Measurements from ENCODE around the gene TYMP.

The TYMP gene

GRCh38 chr22:50502628-50503474 lies 27.0 kb downstream of the TYMP start:
- H3K9me3 Mint-ChIP-seq, result no peaks in the 10 kb centered on the region
- H3K27ac Mint-ChIP-seq, result no peak overlapping the region
- no peak for DNase-seq
- H3K4me3 Mint-ChIP-seq, result no peak overlapping the region
- H3K36me3 Mint-ChIP-seq (ENCODE audit: low read depth), result peaks cover 32% of the 10 kb centered on the region
- H3K4me1 Mint-ChIP-seq (ENCODE audit: low read depth), result peaks cover 7% of the 10 kb centered on the region
- no peaks in the 10 kb centered on the region for H3K27me3 Mint-ChIP-seq

- Mint-ChIP-seq H3K4me1 (ENCODE audit: low read depth) (peaks cover 7% of the 10 kb centered on the region), H3K27me3 (no peaks in the 10 kb centered on the region), H3K9me3 (no peaks in the 10 kb centered on the region), H3K4me3 (no peak overlapping the region), H3K27ac (no peak overlapping the region), H3K36me3 (ENCODE audit: low read depth) (peaks cover 28% of the 10 kb centered on the region)
- no peak for DNase-seq
These were observed 27.7 kb downstream of the TYMP start for GRCh38 chr22:50502096-50502495.

GRCh38 chr22:50500452-50500851 lies 29.4 kb downstream of the TYMP start:
- no peak for DNase-seq
- Mint-ChIP-seq H3K36me3 (ENCODE audit: low read depth) (peaks cover 19% of the 10 kb centered on the region), H3K27ac (no peak overlapping the region), H3K9me3 (no peaks in the 10 kb centered on the region), H3K4me3 (no peak overlapping the region), H3K27me3 (no peaks in the 10 kb centered on the region), H3K4me1 (ENCODE audit: low read depth) (peaks cover 4% of the 10 kb centered on the region)

- Mint-ChIP-seq H3K4me3 (no peak overlapping the region), H3K36me3 (ENCODE audit: low read depth) (peaks cover 13% of the 10 kb centered on the region), H3K4me1 (ENCODE audit: low read depth) (peaks cover 4% of the 10 kb centered on the region), H3K9me3 (no peaks in the 10 kb centered on the region), H3K27me3 (no peaks in the 10 kb centered on the region), H3K27ac (no peak overlapping the region)
- peak; percentile 73 for DNase-seq
These were observed 31.4 kb downstream of the TYMP start for GRCh38 chr22:50498322-50498890.

- no peaks in the 10 kb centered on the region for H3K27me3 Mint-ChIP-seq
- peaks cover 2% of the 10 kb centered on the region for H3K36me3 Mint-ChIP-seq (ENCODE audit: low read depth)
- no peaks in the 10 kb centered on the region for H3K9me3 Mint-ChIP-seq
- H3K4me3 Mint-ChIP-seq, result no peak overlapping the region
- H3K27ac Mint-ChIP-seq, result no peak overlapping the region
- DNase-seq, result no peak
- H3K4me1 Mint-ChIP-seq (ENCODE audit: low read depth), result peaks cover 4% of the 10 kb centered on the region
These were observed 32.7 kb downstream of the TYMP start for GRCh38 chr22:50497093-50497492.

- Mint-ChIP-seq H3K27ac (peak overlapping the region; percentile 34), H3K4me1 (ENCODE audit: low read depth) (peaks cover 6% of the 10 kb centered on the region), H3K27me3 (no peaks in the 10 kb centered on the region), H3K36me3 (ENCODE audit: low read depth) (no peaks in the 10 kb centered on the region), H3K9me3 (no peaks in the 10 kb centered on the region), H3K4me3 (peak overlapping the region; percentile 25)
- no peak for DNase-seq
These were observed 39.1 kb downstream of the TYMP start for GRCh38 chr22:50490531-50491308.

GRCh38 chr22:50489363-50490243 lies 40.2 kb downstream of the TYMP start:
- H3K27ac Mint-ChIP-seq, result no peak overlapping the region
- H3K4me3 Mint-ChIP-seq, result no peak overlapping the region
- no peak for DNase-seq
- H3K9me3 Mint-ChIP-seq, result no peaks in the 10 kb centered on the region
- H3K27me3 Mint-ChIP-seq, result no peaks in the 10 kb centered on the region
- H3K4me1 Mint-ChIP-seq (ENCODE audit: low read depth), result peaks cover 6% of the 10 kb centered on the region
- H3K36me3 Mint-ChIP-seq (ENCODE audit: low read depth), result no peaks in the 10 kb centered on the region

GRCh38 chr22:50488886-50489285 lies 40.9 kb downstream of the TYMP start:
- no peak for DNase-seq
- H3K4me3 Mint-ChIP-seq, result no peak overlapping the region
- no peaks in the 10 kb centered on the region for H3K27me3 Mint-ChIP-seq
- H3K36me3 Mint-ChIP-seq (ENCODE audit: low read depth), result no peaks in the 10 kb centered on the region
- H3K27ac Mint-ChIP-seq, result no peak overlapping the region
- H3K4me1 Mint-ChIP-seq (ENCODE audit: low read depth), result peaks cover 6% of the 10 kb centered on the region
- no peaks in the 10 kb centered on the region for H3K9me3 Mint-ChIP-seq

GRCh38 chr22:50488006-50488677 lies 41.7 kb downstream of the TYMP start:
- H3K4me3 Mint-ChIP-seq, result no peak overlapping the region
- H3K36me3 Mint-ChIP-seq (ENCODE audit: low read depth), result no peaks in the 10 kb centered on the region
- H3K9me3 Mint-ChIP-seq, result no peaks in the 10 kb centered on the region
- H3K27ac Mint-ChIP-seq, result no peak overlapping the region
- H3K27me3 Mint-ChIP-seq, result no peaks in the 10 kb centered on the region
- no peak for DNase-seq
- peaks cover 6% of the 10 kb centered on the region for H3K4me1 Mint-ChIP-seq (ENCODE audit: low read depth)

- Mint-ChIP-seq H3K27me3 (no peaks in the 10 kb centered on the region), H3K4me1 (ENCODE audit: low read depth) (peaks cover 6% of the 10 kb centered on the region)
These were observed 42.4 kb downstream of the TYMP start for GRCh38 chr22:50487290-50488005.

GRCh38 chr22:50486561-50487289 lies 43.1 kb downstream of the TYMP start, which contains the start of gene MIOX:
TSS of gene MIOX (plus strand) at chr22:50486859. CDS start at chr22:50486898, 39 bp downstream.
- Mint-ChIP-seq H3K4me1 (ENCODE audit: low read depth) (peaks cover 6% of the 10 kb centered on the region), H3K9me3 (no peaks in the 10 kb centered on the region), H3K36me3 (ENCODE audit: low read depth) (no peaks in the 10 kb centered on the region), H3K4me3 (no peak within 1 kb of the TSS), H3K27me3 (no peaks in the 10 kb centered on the region), H3K27ac (no peak within 1 kb of the TSS)
- DNase-seq, result no peak

More at GRCh38 chr22:50487290-50488005, 42.4 kb downstream of the TYMP start:
- Mint-ChIP-seq H3K9me3 (no peaks in the 10 kb centered on the region), H3K27ac (no peak overlapping the region), H3K4me3 (no peak overlapping the region), H3K36me3 (ENCODE audit: low read depth) (no peaks in the 10 kb centered on the region)
- DNase-seq, result no peak

GRCh38 chr22:50485221-50486131 lies 44.3 kb downstream of the TYMP start:
- no peak overlapping the region for H3K4me3 Mint-ChIP-seq
- no peak overlapping the region for H3K27ac Mint-ChIP-seq
- H3K36me3 Mint-ChIP-seq (ENCODE audit: low read depth), result no peaks in the 10 kb centered on the region
- no peak for DNase-seq
- H3K9me3 Mint-ChIP-seq, result no peaks in the 10 kb centered on the region
- no peaks in the 10 kb centered on the region for H3K4me1 Mint-ChIP-seq (ENCODE audit: low read depth)
- no peaks in the 10 kb centered on the region for H3K27me3 Mint-ChIP-seq

Measured in activated T-cell treated with anti-CD3 and anti-CD28 coated beads, Interleukin-2, amount 50 U/mL, for 24 hours (primary cell).